WTC11 (cell line): ENCODE results near the gene YES1. TPM values are rescaled to one million over a fixed set of nuclear protein-coding genes. Genes with fewer than 3 reads are reported as not detected.

ENCODE experiments used
- ATAC-seq: fragments of 200-7000 bp; cut with Tn5 transposase; 2 replicates; pipeline ENCODE4 v1.10.0; 2021; ENCODE audit warnings: mild to moderate bottlenecking, moderate library complexity
- CTCF ChIA-PET: fragments of 300-600 bp; sonication (Branson Sonifier 250); formaldehyde crosslinking; loops from one replicate; lab custom pipeline; 2021; ENCODE audit warnings: antibody characterized with exemption; lab: Charles Lee
- POLR2A ChIA-PET: fragments of 350-600 bp; sonication (Branson Sonifier 250); formaldehyde crosslinking; loops from one replicate; lab custom pipeline; 2021; ENCODE audit warnings: antibody characterized with exemption; lab: Charles Lee
- DNase-seq: peaks from one replicate; pipeline ENCODE4 v3.0.0; 2021; ENCODE audit warnings: low spot score
- H3K27ac Mint-ChIP-seq: 2 replicates; pipeline ENCODE4 v1.8.0; 2021; ENCODE audit warnings: mixed read lengths
- H3K27me3 Mint-ChIP-seq: 2 replicates; pipeline ENCODE4 v1.8.0; 2021; ENCODE audit warnings: low read depth, mild to moderate bottlenecking, moderate library complexity, mixed read lengths
- H3K36me3 Mint-ChIP-seq: 2 replicates; pipeline ENCODE4 v1.8.0; 2021; ENCODE audit warnings: mixed read lengths
- H3K4me1 Mint-ChIP-seq: 2 replicates; pipeline ENCODE4 v1.8.0; 2022; ENCODE audit warnings: mixed read lengths
- H3K4me3 Mint-ChIP-seq: 2 replicates; pipeline ENCODE4 v1.8.0; 2021; ENCODE audit warnings: mild to moderate bottlenecking, moderate library complexity, mixed read lengths
- H3K9me3 Mint-ChIP-seq: 2 replicates; pipeline ENCODE4 v1.8.0; 2021; ENCODE audit warnings: mixed read lengths
- CDX4 ChIP-seq: fragments of 250-450 bp; sonication (Bioruptor Pico); IDR thresholded peaks from 2 replicates; pipeline ENCODE4 v1.9.0; 2021; ENCODE audit warnings: moderate library complexity, mild to moderate bottlenecking, inconsistent platforms, borderline replicate concordance
- CREB1 ChIP-seq: sonication (generic); formaldehyde crosslinking; IDR thresholded peaks from 2 replicates; pipeline ENCODE4 v1.8.0; 2023; ENCODE audit warnings: mild to moderate bottlenecking, missing genetic modification reagents
- E2F5 ChIP-seq: sonication (generic); formaldehyde crosslinking; IDR thresholded peaks from 2 replicates; pipeline ENCODE4 v1.8.1; 2022; ENCODE audit warnings: mild to moderate bottlenecking, moderate library complexity, missing genetic modification reagents
- ERG ChIP-seq: fragments of 250-450 bp; sonication (Bioruptor Pico); IDR thresholded peaks from 2 replicates; pipeline ENCODE4 v1.8.0; 2021; ENCODE audit warnings: mild to moderate bottlenecking
- FOXK1 ChIP-seq: sonication (generic); formaldehyde crosslinking; IDR thresholded peaks from 2 replicates; pipeline ENCODE4 v1.8.0; 2022; ENCODE audit warnings: mild to moderate bottlenecking, moderate library complexity, missing genetic modification reagents
- MXD4 ChIP-seq: fragments of 250-450 bp; sonication (Bioruptor Pico); IDR thresholded peaks from 2 replicates; pipeline ENCODE4 v1.8.0; 2021; ENCODE audit warnings: mild to moderate bottlenecking, moderate library complexity, borderline replicate concordance
- NFATC4 ChIP-seq: fragments of 250-450 bp; sonication (Bioruptor Pico); IDR thresholded peaks from 2 replicates; pipeline ENCODE4 v1.9.0; 2021; ENCODE audit warnings: mild to moderate bottlenecking
- NR2C2 ChIP-seq: sonication (generic); formaldehyde crosslinking; IDR thresholded peaks from 2 replicates; pipeline ENCODE4 v1.8.0; 2022; ENCODE audit warnings: mild to moderate bottlenecking, missing genetic modification reagents
- NR3C1 ChIP-seq: sonication (generic); formaldehyde crosslinking; conservative IDR thresholded peaks from 2 replicates; pipeline ENCODE4 v1.8.1; 2023; ENCODE audit warnings: low read depth, mild to moderate bottlenecking, missing genetic modification reagents
- RELA ChIP-seq: sonication (generic); formaldehyde crosslinking; IDR thresholded peaks from 2 replicates; pipeline ENCODE4 v1.8.1; 2022; ENCODE audit warnings: missing genetic modification reagents, mild to moderate bottlenecking, borderline replicate concordance
- SP1 ChIP-seq: sonication (generic); formaldehyde crosslinking; conservative IDR thresholded peaks from 2 replicates; pipeline ENCODE4 v1.8.1; 2022; ENCODE audit warnings: missing genetic modification reagents
- TEAD1 ChIP-seq: sonication (generic); formaldehyde crosslinking; IDR thresholded peaks from 2 replicates; pipeline ENCODE4 v1.8.0; 2022; ENCODE audit warnings: mild to moderate bottlenecking, missing genetic modification reagents
- USF1 ChIP-seq: sonication (generic); formaldehyde crosslinking; IDR thresholded peaks from 2 replicates; pipeline ENCODE4 v1.8.0; 2022; ENCODE audit warnings: mild to moderate bottlenecking, missing genetic modification reagents
- ZNF232 ChIP-seq: sonication (generic); formaldehyde crosslinking; IDR thresholded peaks from 2 replicates; pipeline ENCODE4 v1.8.0; 2022; ENCODE audit warnings: mild to moderate bottlenecking, missing genetic modification reagents
- ZNF263 ChIP-seq: sonication (generic); formaldehyde crosslinking; IDR thresholded peaks from 2 replicates; pipeline ENCODE4 v1.8.1; 2022; ENCODE audit warnings: low read depth, mild to moderate bottlenecking, moderate library complexity, missing genetic modification reagents
- total RNA-seq: library from RNA; stranded (reverse); gene quantifications from 3 replicates; pipeline ENCODE4 v1.2.3, GENCODE V29; 2021

Gene YES1
- total RNA-seq, 1 experiment from 2014 or later = 113 TPM

GRCh38 chr18:848062-848861, 36.2 kb upstream of the YES1 start (continued):
- TF ChIP-seq E2F5 (CRISPR knock-in tag) = no peak

- no peak for ATAC-seq
- no peaks in the 10 kb centered on the region for H3K9me3 Mint-ChIP-seq
- H3K36me3 Mint-ChIP-seq = no peaks in the 10 kb centered on the region
- peaks cover 41% of the 10 kb centered on the region for H3K27me3 Mint-ChIP-seq
- POLR2A ChIA-PET = no interaction called here
- TF ChIP-seq NR2C2 (no peak), CREB1 (CRISPR knock-in tag) (no peak)
- 0 out of 2 replicates have a peak, but pooled peaks cover 3% of the 10 kb centered on the region for H3K4me1 Mint-ChIP-seq
- no peak for DNase-seq
- H3K27ac Mint-ChIP-seq = no peak overlapping the region
- H3K4me3 Mint-ChIP-seq = no peak overlapping the region
- CTCF ChIA-PET = interaction anchor here (0.9 kb wide), 1 partner anchor 381 kb away, joined by 3 read pairs; no protein-coding TSS in a partner anchor
These were observed 33.2 kb upstream of the YES1 start for GRCh38 chr18:845152-845819.

- ChIA-PET POLR2A (no interaction called here), CTCF (interaction anchor here (1.0 to 3.1 kb wide), 4 partner anchors 10 to 156 kb away, joined by 3 to 33 read pairs (median 4); no protein-coding TSS in a partner anchor)
- no peak overlapping the region for H3K27ac Mint-ChIP-seq
- TF ChIP-seq NFATC4 (no peak), MXD4 (no peak), FOXK1 (CRISPR knock-in tag) (no peak), ZNF232 (CRISPR knock-in tag) (no peak), CDX4 (CRISPR knock-in tag) (no peak), USF1 (no peak), RELA (CRISPR knock-in tag) (no peak), ZNF263 (no peak), SP1 (no peak), ERG (CRISPR knock-in tag) (no peak), NR3C1 (CRISPR knock-in tag) (no peak)
- H3K9me3 Mint-ChIP-seq = no peaks in the 10 kb centered on the region
- no peak overlapping the region for H3K4me3 Mint-ChIP-seq
- peaks cover 71% of the 10 kb centered on the region for H3K27me3 Mint-ChIP-seq
- DNase-seq (no peak), ATAC-seq (no peak)
- H3K36me3 Mint-ChIP-seq = no peaks in the 10 kb centered on the region
- H3K4me1 Mint-ChIP-seq = peaks cover 8% of the 10 kb centered on the region; the same call in 1 of the 2 replicates
These were observed 29.8 kb upstream of the YES1 start for GRCh38 chr18:841647-842370.

- POLR2A ChIA-PET = no interaction called here
- H3K9me3 Mint-ChIP-seq = no peaks in the 10 kb centered on the region
- DNase-seq (no peak), ATAC-seq (no peak)
- peaks cover 80% of the 10 kb centered on the region for H3K27me3 Mint-ChIP-seq
- H3K27ac Mint-ChIP-seq = no peak overlapping the region
- CTCF ChIA-PET = interaction anchor here (0.8 to 3.1 kb wide), 8 partner anchors 8 to 154 kb away, joined by 3 to 45 read pairs (median 17); partner anchors contain the start of gene ENOSF1
- no peak for TF ChIP-seq TEAD1 (CRISPR knock-in tag)
- TF ChIP-seq, all 79 proteins: peak for 0
- no peaks in the 10 kb centered on the region for H3K36me3 Mint-ChIP-seq
- H3K4me1 Mint-ChIP-seq = peaks cover 8% of the 10 kb centered on the region; the same call in 1 of the 2 replicates
- H3K4me3 Mint-ChIP-seq = no peak overlapping the region
These were observed 28.5 kb upstream of the YES1 start for GRCh38 chr18:840516-840915.
